GM18873 (cell line): ENCODE data around the gene CDK18.

Source experiments
- ATAC-seq: cut with Tn5 transposase; IDR thresholded peaks from one replicate; pipeline ENCODE4 v1.9.1; 2021; ENCODE audit warnings: mild to moderate bottlenecking, moderate library complexity, moderate number of reproducible peaks; ENCODE audit not compliant: unreplicated experiment, low FRiP score

CDK18 gene

DNA sequence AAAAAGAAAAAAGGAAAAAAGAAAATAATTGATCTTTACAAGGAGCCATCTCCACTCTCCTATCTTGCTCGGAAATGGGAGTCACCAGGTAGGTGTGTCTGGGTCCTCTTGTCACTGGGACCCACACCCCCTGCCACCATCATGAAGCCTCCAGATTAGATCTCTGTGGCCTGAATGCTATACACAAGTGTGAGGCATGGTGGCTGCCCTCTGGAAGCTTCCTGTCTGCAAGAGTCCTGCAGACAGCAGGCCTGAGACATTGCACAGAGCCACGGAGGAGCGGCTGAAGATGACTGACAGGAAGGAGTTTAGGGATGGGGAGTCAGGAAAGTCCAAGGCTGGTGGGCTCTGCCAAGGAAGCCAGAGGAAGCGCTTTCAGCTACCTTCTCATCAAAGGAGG is 16.2 kb downstream of the CDK18 start:
- ATAC-seq = no peak

DNA sequence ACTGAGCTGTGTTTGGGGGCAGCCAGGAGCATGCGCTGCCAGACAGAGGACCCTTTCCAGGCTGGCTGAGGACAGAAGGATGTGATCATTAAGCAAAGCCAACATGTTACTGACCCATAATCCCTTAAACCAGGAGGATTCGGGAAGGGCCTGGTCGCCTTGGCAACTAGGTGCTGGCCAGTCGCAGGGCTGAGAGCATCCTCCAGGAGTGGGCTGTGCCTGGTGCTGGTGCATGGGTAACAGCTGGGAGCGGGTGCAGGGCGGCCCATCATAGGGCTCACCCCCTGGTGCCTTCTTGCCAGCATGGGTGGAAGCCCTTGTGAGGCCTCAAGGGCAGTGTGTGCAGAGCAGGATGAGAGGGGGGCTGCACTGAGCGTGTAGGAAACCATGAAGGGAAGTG is 17.2 kb downstream of the CDK18 start:
- ATAC-seq = no peak

DNA sequence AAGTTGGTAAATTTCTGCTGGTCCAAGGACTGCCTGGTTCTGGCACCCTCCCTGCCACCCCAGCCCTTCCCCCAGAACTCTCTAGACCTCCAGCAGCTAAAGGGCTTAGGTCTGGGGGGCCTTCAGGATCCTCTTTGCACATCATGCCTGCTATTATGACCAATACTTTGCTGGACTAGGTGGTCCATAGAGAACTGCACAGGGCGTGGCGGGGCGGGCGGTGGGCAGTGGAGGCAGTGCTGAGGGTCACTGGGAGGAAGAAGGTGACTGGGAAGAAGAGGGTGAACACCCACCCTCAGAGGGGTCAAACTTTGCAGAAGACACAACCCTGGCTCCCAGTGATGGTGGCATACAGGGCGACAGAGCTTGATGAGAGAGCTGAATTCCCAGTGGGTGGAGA is 18.2 kb downstream of the CDK18 start:
- no peak for ATAC-seq

DNA sequence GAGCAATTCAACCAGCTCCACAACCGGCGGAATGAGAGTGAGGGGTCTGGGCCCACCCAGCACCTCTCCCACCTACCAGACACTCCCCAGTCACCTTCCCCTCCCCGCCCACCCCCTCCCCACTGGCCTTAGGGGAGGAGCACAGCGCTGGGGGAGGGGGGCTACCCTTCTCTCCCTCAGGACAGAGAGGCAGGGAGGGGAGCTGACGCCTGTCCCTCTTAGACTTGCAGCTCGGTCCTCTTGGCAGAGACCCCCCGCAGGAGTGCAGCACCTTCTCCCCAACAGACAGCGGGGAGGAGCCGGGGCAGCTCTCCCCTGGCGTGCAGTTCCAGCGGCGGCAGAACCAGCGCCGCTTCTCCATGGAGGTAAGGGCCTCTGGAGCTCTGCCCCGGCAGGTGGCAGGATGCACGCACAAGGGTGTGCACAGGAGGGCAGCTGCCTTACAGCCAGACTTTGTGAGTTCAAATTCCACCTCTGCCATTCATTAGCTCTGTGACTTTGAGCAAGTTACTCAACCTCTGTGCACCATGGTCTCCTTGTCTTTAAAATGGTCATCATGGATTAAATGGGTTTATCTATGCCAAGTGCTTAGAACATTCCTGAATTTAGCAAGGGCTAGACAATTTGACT is 18.9 kb downstream of the CDK18 start:
- ATAC-seq = no peak

DNA sequence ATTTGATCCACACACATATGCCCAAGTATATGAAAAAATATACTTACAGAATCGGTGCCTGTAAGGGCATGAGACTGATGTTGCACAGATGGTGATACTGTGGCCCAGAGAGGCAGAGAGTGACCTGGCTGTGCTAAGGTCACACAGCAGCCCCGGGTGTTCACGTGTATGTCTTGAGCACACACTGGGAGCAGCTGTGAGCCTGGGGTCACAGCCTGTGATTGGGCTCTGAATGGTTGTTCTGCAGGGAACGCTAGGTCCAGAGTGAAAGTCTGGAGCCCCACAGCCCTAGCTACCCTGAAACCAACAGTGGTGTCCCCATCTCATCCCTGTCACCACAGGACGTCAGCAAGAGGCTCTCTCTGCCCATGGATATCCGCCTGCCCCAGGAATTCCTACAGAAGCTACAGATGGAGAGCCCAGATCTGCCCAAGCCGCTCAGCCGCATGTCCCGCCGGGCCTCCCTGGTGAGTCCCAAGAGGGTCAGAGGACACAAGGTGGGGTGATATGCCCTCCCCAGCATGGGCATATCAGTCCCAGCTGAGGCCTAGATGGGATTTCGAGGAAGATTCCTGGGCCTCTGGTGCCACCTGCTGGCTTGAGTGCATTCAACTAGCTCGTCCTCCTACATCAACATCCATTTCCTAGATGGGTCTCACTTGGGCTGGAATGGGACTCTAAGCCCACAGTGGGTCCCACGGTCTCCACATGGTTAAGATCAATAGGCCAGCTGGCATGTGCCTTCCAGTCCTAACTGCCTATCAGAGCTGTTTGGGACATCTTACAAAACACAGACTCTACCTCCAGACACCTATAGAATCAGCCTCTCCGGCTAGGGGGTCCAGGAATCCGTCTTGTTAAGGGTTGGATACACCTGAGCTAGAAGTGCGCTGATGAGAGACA is 19.7 kb downstream of the CDK18 start:
- ATAC-seq = no peak

DNA sequence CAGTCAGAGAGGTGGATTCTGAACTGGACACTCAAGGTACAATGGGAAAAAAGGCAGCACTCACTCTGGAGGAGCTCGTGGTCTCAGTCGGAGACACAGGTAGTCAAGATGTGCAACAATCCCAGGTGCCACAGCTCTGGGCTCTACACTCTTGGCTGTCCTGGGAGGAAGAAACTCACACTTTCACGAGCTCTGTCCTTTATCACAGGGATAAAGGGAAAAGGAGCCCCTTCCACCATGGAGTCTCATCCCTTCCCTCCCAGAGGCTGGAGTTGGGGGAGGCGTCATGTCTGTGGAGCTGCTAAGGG is 20.3 kb downstream of the CDK18 start:
- no peak for ATAC-seq

DNA sequence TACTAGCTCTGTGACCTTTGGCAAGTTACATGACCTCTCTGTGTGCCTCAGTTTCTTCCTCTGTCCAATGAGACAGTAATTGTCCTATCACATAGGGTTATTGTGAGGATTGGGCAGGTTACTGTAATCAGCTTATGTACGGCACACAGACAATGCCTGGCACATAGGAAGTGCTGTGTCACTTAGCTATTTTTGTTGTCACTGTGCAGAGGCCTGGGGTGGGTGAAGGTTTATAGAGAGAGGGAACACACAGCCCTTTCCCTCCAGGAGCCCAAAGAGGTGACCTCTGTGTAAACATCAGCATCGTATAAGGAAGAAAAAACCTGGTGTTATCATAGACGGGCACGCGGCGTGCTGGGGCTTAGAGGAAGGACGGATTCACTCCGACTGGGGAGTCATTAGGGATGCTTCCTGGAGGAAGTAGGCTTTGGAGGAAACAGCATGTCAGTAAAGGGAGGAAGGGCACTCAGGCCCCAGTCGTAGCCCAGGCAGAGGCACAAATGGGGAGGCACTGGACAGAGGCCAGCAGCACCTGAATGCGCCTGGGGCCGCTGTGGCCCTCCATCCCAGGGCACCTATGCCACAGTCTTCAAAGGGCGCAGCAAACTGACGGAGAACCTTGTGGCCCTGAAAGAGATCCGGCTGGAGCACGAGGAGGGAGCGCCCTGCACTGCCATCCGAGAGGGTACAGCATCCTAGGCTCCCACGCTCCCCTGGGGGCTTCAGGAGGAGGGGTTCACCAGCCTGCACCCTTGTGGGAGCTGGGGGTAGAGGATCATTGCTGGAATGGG is 21.2 kb downstream of the CDK18 start:
- ATAC-seq = no peak

DNA sequence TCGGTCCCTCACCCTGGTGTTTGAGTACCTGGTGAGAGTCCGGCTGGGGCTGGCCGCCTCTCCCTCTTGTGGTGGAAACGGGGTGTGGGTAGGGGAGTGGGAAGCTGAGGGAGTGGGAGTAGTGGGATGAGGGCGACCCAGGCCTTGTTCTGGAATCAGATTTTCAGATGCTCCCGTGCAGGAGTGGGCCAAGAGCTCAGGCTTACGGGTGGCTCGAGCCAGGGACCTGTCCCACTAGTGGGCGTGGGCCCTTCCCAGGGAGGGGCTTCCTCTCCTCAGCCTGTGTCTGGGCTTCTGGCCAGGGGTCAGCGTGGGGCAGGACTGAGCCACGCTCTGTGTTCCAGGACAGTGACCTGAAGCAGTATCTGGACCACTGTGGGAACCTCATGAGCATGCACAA is 22.0 kb downstream of the CDK18 start:
- ATAC-seq = no peak

DNA sequence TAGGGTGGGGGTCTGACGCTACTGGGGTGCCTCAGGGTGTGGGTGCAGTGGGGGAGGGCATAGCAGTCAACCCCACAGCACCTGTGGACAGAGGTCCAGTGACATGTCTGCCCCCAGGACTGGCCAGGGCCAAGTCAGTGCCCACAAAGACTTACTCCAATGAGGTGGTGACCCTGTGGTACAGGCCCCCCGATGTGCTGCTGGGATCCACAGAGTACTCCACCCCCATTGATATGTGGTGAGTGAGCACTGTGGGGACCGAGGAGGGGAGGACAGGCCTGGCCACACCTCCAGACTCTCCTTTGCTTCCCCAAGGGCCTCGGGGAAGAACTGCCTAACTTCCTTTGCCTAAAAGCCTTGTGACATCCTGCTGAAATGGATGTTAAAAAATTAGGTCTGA is 23.5 kb downstream of the CDK18 start:
- ATAC-seq = no peak

DNA sequence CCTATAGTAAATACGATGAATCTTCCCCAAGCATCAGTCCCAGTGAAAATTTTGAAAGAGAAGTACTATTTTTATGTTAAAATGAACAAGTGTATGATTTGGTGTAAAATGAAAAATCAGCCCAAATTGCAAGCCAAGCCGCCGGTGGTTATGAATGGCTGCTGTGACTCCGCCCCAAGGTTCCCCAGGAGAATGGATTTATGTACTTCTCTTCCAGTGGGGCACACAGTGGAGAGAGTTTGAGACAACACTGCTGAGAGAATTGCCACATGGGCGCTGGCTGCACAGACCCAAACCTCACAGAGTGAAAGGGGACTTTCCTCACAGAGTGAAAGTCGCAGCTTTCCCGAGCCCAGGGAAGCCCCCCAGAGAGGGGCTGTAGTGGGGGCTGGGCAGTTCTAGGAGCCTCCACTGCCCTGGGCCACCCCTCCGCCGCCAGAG is 24.0 kb downstream of the CDK18 start:
- ATAC-seq = no peak

DNA sequence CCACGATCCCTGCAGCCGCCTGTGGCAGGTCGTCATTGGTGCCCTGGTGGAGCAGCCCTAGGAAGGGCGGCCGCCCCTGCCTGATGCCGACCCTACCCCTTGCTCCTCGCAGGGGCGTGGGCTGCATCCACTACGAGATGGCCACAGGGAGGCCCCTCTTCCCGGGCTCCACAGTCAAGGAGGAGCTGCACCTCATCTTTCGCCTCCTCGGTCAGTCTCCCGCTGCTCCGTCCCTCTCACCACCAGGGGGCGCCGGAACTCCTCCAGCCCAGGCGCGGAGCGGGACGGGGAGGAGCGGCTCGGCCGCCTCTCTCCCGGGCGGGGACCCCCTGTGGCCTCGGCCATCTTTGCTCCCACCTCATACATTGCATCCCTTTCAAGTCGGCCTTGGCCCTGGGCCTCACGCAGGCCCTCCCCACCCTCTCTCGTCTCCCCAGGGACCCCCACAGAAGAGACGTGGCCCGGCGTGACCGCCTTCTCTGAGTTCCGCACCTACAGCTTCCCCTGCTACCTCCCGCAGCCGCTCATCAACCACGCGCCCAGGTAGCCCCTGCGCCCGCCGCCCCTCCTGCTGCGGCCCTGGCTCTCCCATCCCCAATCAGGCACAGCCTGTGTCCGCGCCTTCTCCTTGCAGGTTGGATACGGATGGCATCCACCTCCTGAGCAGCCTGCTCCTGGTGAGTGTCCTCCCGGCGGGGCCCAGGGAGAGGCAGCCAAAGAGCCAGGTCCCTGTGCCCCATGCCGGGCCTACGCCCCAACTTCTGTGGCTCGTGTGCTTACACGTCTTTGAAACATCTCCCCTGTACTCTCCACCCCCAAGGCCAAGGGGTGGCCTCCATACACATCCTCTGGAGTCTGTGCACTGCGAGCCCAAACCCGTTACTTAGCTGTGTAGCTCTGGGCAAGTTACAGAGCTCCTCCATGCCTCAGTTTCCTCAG is 24.7 kb downstream of the CDK18 start:
- no peak for ATAC-seq

DNA sequence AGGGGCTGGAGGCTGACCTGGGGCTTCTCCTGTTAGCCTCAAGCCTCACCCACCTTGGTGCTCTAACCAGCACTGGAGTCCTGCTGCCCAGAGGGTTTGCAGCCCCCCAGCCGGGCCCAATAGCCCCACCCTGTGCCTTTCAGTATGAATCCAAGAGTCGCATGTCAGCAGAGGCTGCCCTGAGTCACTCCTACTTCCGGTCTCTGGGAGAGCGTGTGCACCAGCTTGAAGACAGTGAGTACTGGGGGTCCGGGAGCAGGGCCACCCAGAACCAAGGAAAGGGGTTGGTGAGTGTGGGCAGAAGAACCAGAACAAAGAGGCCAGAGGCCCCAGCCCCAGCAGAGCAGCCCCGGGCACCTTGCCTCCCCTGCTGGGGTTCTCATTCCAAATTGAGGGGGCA is 25.6 kb downstream of the CDK18 start:
- ATAC-seq = no peak

DNA sequence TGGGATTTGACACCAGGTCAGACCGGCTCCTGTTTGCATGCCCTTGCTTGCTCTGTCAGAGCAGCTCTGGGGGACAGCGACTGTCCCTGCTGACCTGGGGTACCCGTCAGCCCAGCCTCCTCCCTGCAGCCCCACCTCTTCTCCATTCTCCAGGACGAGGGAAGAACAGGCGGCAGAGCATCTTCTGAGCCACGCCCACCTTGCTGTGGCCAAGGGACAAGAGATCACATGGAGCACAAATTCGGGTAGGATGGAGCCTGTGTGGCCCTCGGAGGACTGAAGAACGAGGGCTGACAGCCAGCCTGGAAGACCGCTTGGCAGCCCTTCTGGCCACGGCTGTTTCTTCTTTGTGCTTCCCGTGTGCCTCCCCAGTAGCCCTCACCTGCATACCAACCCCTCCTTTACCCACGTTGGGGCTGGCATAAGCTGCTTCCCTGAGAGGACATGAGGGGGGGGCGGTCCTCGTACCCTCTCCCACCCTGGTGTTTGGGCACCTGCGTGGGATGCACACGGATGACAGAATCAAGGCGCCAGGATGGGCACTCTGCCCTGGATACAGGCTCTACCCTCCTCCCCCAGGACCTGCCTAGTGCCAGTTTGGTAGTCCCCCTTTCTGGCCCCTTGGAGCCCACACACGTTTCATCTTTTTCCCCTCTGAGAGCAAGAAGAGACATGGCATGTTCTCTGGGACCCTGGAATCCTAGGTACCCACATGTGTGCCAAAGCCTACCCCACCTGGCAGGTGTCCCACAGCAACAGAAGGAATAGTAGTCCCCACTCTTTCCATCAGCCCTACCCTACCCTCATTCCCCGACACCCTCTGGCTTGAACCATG is 26.9 kb downstream of the CDK18 start:
- no peak for ATAC-seq

DNA sequence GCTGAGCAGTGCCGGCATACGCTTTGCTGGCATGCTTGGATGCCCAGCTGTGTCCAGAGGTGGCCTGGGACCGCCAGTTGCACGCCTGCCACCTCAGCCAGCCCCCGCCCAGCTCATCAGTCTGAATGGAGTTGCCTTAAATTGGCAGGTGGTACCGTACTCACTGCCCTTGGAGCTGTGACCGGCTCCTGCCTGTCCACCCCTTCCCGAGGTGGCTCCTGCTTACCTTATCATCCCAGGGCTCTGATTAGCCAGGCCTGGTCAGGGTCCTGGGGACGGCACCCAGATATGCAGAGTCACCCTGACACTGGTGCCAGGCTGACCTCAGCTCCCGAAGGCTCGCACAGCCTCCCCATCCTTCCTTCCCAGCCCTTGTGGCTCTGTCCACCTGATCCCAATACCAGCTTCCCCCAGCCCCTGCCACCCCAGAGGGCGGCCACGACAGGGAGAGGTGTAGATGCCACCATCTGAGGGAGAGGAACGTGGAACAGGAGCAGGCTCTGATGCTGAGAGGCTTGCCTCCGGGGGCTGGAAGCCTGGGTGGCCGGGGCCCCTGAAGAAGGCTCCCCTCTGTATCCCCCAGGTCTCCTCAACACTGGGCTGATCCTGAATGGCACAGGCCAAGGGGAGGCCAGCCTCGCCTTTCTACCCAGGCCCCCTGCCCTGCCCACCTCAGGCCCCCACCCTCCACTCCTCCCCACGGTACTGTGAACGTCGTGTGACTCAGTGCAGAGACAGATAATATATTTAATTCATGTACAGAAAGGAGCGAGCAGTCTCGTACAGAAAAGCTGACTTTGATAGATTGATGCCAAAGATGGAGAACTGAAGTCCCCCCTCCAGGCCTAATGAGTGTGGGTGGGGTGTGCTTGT is 27.8 kb downstream of the CDK18 start:
- no peak for ATAC-seq

DNA sequence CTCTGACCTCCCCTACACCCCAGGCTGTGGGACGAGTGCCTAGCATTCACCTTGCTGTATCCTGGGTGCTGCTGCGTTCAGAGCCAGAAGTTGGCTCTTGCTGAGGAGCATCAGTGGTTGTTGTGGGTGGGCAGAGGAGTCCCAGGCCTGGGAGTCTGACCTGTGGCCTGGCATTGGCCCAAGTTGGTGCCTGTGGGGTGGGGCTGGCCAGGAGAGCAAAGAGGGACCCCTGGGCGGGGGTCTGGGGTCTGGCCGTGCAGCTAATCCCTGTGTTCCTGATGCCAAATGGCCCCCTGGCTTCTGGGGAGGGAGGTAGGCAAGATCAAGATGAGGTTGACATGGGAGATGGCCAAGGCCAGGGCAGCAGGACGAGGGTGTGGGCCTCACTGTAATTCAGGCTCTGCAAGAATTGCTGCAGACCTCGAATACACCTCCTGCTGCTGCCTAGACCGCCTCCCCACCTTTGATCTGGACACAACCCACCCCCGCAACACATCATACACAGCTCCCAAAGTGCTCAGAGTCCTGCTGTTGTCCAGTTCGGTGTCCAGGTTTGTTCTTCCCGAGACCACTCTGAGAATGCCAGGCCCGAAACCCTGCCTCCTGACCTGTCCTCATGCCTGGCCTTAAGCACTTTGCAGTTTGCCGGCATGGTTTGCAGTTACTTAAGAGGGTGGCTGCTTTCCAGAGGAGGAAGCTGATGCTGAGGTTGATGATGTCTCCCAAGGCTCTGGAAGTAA is 28.7 kb downstream of the CDK18 start:
- ATAC-seq = no peak

DNA sequence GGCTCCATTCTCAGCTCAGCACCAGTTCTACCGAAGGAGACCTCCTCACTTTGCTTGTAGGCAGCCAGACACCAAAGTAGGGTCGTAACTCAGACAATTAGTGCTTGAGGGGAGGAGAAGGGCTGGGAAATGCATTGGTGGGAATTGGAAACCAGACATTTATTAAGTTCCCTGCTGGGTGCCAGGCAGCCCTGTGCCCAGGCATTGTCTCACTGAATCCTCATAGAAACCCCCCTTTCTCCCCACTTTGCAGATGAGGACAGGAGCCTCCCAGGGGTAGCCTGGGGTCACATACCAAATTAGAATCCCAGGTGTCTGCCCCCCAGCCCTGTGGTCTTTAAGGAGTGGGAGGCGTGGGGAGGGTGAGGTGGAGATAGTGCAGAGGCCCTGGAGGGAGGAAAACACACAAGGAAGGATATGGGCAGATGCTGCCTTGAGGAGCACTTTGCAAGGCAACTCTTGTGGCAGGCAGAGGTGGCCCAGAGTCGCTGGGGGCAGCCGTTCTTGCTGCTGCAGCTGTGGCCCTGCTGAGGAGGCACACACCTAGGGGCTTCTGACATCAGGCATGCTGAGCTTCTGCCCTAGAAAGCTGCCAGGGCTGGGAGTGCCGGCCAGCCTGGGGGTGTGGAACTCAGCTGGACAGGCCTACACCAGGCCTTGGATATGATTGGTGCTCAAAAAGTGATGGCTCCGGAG is 29.4 kb downstream of the CDK18 start:
- no peak for ATAC-seq

DNA sequence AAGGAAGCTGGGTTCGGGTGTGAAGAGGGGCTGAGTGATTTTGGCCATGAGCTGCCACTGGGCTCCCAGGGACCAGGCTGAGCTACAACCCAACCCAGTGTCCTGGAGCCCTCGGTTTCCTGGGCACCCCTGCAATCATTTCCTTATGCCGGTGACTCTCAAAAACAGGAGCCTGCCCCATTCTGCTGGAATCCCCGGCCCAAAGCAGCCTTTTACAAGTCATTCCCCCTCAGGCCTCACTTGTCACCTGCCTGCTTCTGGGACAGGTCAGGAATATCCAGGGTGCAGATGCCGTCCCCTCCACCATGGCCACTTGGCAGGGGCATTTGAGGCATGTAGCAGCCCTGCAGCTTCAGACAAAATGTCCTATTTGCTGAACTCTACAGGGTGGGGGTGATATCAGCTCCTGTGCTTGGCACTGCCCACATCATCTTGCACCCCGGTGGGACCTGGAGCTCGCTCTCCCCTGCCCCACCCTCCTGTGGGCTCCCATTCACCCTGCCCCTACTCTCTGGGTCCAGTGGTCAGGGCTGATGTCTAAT is 30.0 kb downstream of the CDK18 start:
- ATAC-seq = no peak
